Hair follicle dermal papilla cell (primary cell): Measurements from ENCODE around the gene EFHD2. TPM values are rescaled to one million over a fixed set of nuclear protein-coding genes. Genes with fewer than 3 reads are reported as not detected.

Source experiments
- total RNA-seq: library from RNA; depleted of rRNA; stranded (reverse); fragments of >200 nt; gene quantifications from 2 replicates; pipeline ENCODE4 v1.2.3, GENCODE V29; 2012

The EFHD2 gene
- 32.7 and 33.4 TPM in 2 replicates for total RNA-seq

GRCh38 chr1:15409388-15410222, at the start of gene EFHD2:
Gene EFHD2 (plus strand): TSS chr1:15409888. CDS start chr1:15409972, 84 bp downstream.

GRCh38 chr1:15456313-15456954, 46.7 kb downstream of the EFHD2 start, which contains the start of gene CELA2A:
Gene CELA2A (plus strand): TSS chr1:15456732. CDS start chr1:15456754, 22 bp downstream.

GRCh38 chr1:15475752-15476314, 66.1 kb downstream of the EFHD2 start, which contains the start of gene CELA2B:
Gene CELA2B (plus strand): TSS chr1:15476104. CDS start chr1:15476126, 22 bp downstream.

Other genes starting within 250 kb of the EFHD2 start
- gene FHAD1, start 162.7 kb upstream of the EFHD2 start, total RNA-seq, result 11.1 and 14.9 TPM in 2 replicates
- 0.16 TPM in 1 of 2 replicates, not detected in the other for gene CTRC, start 28.6 kb downstream of the EFHD2 start, total RNA-seq
- not detected in 2 replicates for gene CELA2A, start 46.8 kb downstream of the EFHD2 start, total RNA-seq
- gene CELA2B, start 66.2 kb downstream of the EFHD2 start, total RNA-seq, result not detected in 2 replicates
- gene CASP9, start 114.3 kb downstream of the EFHD2 start, total RNA-seq, result 6.9 and 7.3 TPM in 2 replicates
- 23.4 and 25.8 TPM in 2 replicates for gene DNAJC16, start 117.0 kb downstream of the EFHD2 start, total RNA-seq
- 0.16 and 1.3 TPM in 2 replicates for gene AGMAT, start 175.2 kb downstream of the EFHD2 start, total RNA-seq
- gene DDI2, start 207.6 kb downstream of the EFHD2 start, total RNA-seq, result 22.3 and 25.3 TPM in 2 replicates